NCI-H2081 (cell line): Measurements from ENCODE around the gene ZDHHC14.

Source experiments
- DNase-seq, 2 experiments: peaks; one replicate each; lab custom pipeline; 2025; lab: John Stamatoyannopoulos, UW

ZDHHC14 gene

DNA sequence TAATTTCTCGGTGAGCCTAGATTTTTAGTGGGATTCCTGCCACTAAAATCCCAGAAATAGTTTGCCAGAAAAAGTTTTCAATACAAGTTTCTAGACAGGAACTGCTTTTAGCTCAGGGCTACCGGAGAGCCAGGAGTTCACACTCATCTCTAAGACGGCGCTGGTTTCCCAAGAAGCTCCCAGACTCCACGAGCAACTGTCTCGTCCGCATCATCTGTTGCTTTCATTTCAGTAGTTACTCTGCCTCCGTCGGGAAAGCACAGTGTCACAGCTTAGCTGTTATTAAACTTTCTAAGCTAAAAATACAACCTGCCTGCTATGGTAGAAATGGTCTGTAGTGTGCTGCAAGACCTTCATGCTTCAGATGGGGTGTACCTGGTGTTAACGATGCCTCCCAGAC is 244.8 kb downstream of the ZDHHC14 start:
- DNase-seq: no peak

DNA sequence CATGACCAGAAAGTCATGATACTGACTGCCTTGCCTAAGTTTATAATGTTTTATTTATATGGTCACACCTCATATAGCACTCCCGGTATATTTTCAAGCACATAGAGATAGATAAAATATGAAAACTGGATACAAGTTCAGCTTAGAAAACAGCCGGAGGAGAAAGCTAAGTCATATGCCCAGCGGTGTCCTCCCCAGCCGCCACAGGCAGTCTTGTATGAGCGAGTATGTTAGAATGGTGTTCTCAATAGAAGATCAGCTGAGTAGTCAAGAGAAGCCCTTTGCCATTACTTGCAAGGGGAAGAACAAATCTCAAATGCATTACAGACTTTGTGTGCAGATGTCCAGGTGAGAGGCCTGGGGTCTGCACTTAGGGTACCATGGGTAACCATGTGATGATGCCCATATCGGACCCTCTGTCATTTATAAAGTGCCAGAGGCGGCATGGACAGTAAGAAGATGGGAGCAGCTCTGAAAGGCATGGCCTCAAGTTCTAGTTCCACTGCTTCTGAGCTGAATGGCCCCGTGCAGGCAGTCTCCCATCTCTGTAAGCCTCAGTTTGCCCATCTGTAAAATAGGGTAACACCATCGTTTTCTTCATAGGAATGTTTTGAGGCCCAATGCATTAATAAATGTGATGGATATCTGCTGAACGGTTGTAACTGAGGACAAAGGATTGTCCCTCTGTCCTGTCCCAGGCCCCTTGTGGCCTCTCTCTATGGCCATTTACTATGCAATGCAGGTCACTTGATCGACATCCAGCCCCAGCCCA is 246.4 kb downstream of the ZDHHC14 start:
- no peak for DNase-seq

DNA sequence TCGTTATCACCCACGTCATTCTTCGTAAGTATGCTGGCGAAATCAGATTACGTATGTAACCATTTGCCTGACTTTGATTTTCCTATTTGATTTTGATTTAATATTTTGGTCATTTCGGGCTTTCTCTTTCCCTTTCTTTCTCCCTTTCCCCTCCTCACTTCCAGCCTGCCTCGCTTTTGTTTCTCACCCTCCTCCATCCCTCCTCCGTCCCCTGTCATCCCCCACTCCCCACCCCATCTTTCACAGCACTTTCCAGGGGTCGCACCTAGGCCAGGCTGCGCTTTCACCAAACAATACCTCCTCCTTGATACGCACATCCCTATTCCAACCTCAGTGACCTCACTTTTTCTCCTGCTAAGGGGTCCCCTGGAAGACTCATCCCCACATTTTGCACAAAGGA is 247.5 kb downstream of the ZDHHC14 start:
- no peak for DNase-seq

DNA sequence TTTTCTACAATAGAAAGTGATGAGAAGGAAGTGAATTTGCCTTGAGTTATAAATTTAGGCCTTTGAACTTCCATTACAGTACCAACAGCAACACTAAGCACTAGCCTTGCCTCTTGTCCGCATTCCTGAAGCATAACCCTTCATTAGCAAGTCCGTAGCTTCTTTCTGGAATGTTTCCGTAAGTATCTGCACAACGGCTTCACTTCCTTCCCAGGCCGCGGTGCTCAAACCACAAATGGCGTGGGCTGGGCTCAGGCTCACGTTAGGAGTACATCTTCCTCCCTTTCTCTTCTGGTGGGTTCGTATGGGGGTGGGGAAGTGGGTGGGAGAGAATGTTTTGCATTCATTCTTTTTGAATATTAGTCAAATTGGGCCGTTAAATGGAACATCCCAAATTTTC is 248.2 kb downstream of the ZDHHC14 start:
- no peak for DNase-seq

DNA sequence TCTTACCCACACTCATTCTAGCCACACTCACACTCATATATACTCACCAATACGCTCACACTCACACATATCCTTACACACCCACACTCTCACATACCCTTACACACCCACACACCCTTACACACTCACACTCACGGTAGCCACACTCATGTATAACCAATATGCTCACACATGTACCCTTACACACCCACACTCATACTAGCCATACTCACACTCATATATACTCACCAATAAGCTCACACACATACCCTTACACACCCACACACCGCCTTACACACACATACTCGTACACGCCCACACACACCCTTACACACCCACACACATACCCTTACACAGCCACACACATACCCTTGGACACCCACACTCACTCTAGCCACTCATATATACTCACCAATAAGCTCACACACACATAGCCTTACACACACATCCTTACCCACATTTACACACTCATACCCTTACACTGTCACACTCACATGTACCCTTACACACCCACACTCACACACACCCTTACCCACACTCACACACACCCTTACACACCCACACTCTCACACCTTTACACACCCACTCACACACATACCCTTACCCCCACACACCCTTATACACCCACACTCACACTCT is 249.6 kb downstream of the ZDHHC14 start:
- DNase-seq: no peak

DNA sequence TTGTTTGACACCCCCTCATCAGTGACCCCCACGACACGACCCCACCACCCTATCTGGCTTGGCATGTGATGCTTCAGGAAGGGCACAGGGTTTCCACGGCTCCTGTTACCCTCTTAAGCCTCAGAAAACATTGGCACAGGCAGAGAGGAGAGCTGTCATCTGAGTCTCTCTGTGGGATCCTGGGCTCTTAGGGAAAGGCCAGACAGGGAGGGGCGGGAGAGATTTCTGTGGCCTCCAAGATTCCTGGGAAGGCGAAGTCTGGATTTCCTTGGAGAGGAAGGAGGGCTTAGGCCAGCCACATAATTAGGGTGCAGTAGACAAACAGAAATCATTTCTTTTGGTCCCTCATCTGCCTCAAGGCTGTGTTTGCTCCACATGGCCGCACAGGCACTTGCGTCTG is 250.4 kb downstream of the ZDHHC14 start:
- no peak for DNase-seq

DNA sequence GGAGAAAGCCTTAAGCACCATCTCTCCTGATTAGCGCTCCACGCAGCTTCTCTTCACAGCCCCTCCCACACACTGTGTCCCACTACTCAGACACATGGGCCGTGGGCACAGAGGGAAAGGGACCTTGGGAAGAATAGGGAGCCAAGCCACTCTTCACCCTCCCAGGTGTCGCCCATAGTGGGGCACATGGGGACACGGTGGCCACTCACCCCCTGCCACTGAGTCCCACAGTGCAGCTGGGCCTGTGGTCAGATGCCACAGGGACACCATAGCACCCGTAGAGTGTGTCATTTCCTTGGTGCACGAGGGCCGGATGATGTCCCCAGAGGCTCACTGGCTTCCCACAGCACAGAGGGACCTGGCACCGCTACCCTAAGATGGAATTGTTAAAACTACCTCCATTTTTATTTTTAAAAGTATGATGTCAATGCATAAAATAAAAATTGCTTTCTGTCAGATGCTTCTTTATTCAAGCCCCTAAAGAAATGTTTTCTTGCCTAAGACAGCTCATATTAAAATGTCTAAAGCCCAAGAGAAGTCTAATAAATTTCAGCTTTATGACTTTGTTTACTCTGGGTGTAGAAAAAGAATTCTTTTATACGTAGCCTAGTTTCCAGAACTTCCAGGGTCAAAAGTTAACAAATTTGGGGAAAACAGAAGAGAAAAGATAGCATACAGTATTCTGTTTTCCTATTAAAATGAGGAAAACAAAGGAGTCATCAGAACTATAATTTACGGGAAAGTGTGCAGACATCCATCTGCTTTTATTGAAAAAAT is 251.0 kb downstream of the ZDHHC14 start:
- no peak for DNase-seq

DNA sequence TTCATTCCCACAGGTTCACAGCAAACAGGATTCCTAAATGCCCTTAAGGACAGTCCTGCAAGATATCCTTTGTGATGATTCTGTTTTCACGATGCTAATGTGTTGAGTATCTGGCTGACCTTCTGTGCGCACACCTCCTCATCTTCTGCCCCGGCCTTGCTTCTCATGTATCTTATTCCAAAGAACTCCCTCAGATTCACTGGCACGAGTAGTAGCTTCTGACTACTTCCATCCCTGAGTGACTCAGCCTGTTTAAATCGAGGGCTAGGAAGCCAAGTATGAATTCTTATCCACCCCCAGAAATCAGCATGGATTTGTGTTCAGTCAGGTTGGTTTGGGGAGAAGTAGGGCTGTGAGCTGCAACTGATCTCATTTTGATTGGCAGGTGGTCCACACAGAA is 251.8 kb downstream of the ZDHHC14 start:
- no peak for DNase-seq

DNA sequence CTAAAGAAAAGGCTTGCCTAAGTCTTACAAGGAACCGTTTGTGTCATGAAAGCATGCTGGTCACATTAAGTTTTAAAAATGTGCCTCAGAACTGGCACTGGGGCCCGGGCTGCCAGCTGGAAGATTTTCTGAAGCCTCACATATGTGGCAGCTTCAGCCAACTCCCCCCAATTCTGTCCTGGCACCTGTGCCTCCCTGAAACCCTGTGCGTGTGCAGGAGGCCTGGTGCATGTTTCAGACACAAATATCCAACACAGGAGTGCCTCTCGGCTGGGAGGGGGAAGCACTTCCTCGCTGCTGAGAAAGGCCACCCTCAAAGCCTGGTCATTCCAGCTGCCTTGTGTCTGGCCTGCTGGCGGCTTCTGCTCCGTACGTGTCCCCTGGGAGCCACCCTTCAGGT is 253.6 kb downstream of the ZDHHC14 start:
- DNase-seq: no peak

DNA sequence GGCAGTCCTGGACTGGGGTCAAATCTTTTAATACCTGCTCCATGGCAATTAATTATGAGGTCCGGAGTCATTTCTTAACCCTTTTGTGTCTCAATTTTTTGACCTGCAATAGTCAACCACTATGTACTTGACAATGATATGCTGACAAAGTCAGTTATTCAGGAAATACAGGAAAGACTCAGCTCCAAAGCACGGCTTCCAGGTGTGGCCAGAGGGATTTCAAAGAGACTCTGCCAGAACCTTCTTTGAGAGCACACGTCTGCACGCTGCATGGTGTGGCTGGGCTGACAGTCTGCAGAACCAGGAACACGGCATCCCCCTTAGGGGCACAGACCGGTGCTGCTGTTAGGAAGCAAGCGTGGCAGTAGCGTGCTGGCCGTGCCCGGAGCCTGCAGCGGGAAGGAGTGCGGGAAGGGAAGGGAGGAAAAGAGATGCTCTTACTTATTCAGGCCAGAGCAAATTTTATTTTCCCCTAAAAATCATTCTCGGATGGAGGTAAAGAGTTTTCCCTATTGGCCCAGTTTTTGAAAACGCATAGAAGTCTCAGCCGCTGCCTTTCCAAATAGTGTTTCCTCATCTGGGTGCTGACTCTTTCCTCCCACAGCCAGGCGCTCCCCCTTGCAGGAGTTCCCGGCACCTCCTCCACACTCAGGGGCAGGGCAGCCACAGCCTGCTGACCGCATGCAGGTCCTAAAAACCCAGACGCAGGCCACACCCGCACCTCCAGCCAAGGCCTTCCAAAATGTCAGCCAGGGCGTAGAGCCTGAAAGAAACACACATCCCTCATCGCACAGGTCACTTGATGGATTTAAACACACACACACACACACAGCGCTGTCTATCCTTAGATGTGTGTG is 254.6 kb downstream of the ZDHHC14 start:
- no peak for DNase-seq

DNA sequence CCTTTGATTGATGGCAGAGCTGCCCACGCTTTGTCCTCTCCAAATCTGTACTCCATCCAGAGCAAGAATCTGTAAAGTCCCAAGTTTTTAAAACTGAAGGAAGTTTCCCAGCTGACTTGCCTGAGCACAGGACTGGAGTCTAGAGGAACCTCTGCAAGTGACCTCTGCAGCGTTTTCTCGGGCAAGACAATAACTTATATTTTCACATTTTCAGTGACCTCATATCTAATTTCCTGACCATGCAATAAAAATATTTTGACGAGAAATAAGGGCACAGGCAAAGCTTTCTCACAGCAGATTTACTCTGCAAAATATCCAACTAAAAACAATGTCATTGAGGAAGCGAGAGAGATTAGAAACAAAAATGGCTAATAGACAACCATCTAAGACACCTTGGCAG is 256.5 kb downstream of the ZDHHC14 start:
- no peak for DNase-seq

DNA sequence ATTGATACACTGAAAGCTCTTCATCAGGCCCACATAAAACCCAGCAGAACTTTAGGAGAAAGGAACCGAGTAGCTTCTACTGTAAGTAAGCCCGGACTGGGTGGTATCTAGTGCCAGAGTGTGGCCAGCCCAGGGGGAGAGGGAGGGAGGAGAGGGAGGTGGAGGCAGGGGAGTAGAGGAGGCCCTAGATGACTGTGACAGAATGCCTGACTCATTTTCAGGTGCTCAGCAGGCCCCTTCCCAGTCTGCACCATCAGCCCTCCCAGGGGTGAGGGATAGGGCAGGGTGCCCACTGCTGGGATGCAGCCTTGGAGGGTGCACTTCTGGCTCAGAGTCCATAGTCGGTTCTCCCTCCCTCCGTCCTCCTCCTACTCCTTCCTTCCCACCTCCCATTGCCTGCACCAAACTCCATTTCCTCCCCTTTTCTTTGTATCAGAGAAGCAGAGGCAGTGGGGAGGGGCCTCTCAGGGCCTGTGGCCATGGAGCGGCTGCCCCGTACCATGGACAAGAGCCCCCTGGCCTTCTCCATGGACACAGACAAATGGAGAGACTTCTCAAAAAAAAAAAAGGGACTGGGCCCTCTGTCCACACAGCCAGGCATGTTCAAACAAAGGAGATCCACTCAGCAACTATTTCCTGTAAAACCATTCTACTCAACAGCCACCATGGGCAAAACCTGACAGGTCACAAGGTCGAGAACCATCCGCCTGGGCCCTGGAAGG is 257.1 kb downstream of the ZDHHC14 start:
- no peak for DNase-seq

DNA sequence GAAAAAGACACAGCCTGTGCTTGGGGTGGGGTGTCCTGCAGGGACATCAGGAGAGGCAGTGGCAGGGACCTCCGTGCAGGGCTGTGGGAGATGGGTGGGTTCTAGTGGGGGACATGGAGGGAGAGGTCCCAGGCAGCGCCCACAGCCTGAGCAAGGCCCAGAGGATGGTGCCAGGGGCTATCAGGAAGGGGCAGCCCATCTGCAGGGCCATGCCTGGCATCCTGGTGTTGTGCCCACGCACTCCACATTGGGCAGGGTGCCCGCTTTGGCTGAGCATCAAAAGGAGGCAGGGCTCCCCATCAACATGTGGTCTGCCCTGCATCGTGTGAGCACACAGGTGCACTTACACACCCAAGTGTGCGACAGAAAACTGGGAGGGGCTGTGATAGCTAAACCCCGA is 257.8 kb downstream of the ZDHHC14 start:
- no peak for DNase-seq

DNA sequence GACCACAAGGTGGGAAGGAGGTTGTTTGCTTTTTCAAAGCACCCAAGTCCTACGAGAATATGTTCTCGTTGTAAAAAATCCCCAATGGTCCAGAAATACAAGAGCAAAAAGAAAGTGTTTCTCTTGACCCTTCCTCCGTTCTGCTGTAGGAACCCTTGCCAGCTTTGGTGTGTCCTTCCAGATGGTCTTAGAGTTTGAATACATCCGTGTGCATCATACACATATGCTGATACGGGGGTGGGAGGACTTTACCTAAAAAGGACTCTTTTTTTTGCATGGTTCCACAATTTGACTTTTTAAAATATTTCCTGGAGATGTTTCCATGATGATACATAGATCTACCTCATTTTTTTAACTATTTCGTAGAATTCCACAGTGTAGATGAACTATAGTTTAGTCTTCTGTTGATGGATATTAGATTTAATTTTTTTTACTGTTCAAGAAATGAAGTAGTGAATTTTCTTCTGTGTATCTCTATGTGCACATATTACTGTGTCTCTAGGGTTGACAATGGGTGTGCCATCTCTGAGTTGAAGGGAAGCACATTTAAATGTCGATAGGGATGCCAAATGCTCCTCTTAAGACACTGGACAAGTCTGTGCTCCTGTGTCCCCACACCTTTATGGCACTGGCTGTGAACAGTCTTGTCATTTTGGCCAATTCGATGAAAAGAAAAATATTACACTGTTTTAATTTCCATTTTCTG is 259.9 kb downstream of the ZDHHC14 start:
- DNase-seq: no peak

DNA sequence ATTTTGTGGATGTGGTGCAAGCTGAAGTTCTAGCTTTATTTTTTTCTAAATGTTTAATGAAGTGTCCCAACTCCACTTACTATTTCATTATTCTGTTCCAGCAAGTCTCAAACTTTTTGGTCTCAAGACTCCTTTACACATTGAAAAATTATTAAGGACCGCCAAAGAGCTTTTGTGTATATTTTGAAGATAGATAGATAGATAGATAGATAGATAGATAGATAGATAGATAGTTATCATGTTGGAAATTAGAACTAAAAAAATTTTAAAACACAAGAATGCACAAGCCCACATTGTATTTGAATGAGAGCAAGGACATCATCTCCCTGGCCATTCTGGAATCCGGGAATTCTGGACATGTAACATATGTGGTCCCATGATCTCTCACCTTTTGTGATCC is 260.8 kb downstream of the ZDHHC14 start:
- DNase-seq: no peak

DNA sequence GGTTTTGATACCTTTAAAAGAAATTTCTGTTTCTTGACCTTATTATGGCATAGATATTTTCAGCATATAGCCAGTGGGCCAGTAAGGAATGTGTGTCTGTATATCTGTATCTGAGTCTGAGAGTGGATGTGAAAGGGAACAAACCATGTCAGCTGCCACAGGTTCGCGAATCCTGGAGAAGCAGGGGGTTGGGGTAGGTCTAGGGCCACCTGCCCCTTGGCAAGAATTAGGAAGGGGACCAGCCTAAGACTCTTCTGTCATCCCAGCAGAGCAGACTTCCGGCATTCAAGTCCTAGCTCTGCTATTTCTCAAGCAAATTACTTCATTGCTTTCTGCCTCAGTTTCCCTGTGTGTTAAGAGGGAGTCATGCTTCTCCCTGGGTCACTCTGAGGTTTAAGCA is 261.7 kb downstream of the ZDHHC14 start:
- DNase-seq: no peak

DNA sequence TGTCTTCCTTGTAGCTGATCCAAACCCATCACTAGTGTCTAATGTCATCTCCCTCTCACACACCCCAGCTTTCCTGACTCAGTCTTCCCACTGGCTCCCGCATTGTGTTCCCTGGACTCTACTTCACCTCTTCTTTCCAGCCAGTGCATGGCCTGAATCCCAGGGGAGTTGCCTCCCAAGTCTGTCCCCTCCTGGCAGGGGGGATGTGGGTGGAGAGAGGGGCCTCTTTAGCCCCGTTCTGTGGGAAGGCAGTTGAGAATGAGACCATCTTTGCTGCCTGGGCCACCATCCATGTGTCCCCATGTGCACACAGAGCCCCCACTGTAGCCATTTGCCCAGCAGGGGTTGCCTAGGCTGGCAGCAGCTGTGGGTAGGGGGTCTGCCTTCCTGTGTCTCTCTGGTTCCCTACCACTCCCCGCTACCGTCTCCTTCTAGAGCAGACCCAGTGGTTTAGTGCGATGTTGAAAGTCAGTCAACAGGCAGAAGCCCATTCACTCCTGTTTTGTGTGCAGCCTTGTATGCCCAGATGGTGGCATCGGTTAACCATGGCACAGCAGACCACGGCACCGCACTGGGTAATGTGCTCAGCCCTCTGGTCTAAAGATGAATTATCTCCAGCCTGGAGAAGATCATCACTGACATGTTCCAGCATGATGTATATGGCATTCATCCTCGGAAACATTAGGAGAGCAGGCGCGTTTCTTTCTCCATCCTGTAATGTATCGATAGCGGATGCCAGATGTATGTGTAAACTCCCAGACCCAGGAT is 263.2 kb downstream of the ZDHHC14 start:
- DNase-seq: no peak

DNA sequence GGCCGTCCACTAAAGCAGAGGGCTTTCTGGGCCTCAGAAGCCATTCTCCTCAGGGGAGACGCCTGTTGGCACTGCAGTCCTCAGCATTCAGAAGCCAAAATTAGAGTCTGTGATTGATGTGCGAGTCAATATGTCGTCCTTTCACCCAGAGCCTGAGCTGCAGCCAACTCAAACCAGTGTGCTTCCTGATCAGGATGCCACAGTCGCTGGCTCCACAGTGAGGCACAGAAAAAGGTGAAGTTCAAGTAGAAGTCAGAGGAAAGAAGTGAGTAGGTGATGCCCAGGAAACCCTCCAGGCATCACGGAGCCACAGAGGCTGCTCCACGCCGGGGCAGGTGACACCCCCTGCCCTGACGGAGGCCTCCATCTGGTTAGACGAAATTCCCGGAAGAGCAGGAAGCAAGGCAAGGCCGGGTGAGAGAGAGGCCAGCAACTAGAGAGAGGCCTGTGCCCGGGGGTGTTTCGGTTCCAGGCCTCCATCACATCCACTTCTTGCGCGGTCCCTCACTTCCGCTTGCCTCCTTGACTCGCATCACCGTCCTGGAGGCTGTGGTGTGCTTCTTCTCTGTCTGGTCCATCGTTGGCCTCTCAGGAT is 264.3 kb downstream of the ZDHHC14 start:
- DNase-seq: no peak

DNA sequence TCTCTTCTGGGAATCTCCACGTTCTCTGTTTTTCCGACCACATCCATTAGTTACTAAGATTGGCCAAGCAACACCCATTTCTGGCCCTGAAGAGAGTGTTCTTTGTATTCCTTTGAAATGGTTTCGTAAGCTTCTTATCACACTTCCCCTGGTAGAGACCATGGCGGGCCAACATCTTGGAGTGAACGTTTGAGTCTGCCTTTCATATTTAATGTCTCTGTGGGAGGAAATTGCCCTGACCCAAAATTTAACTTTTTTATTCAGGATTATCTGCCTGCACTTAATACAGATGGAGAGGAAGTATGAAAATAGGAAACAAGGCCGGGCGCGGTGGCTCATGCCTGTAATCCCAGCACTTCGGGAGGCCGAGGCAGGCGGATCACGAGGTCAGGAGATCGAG is 265.0 kb downstream of the ZDHHC14 start:
- no peak for DNase-seq
